IMR-90 (cell line): ENCODE data around the gene ZFHX3. TPM values are rescaled to one million over a fixed set of nuclear protein-coding genes. Genes with fewer than 3 reads are reported as not detected.

Source experiments
- ATAC-seq: fragments of 200-7000 bp; cut with Tn5 transposase; 2 replicates; pipeline ENCODE4 v1.9.1; 2020; ENCODE audit warnings: low read depth, mild to moderate bottlenecking, moderate library complexity
- BruUV-seq: library from RNA; stranded (reverse); fragments of 400-500 nt; replicated peaks from 2 replicates; lab custom pipeline; 2021; lab: Mats Ljungman, UMichigan
- CTCF ChIA-PET: fragments of 300-600 bp; formaldehyde crosslinking; extraction: SDS; loops from one replicate; lab custom pipeline; 2021; ENCODE audit warnings: antibody characterized with exemption; lab: Yijun Ruan, JAX
- POLR2A ChIA-PET: fragments of 300-600 bp; sonication (Branson Sonifier 250); formaldehyde crosslinking; loops from one replicate; lab custom pipeline; 2022; ENCODE audit warnings: antibody characterized with exemption; ENCODE audit not compliant: unreplicated experiment; lab: Charles Lee
- DNase-seq: peaks from one replicate; pipeline ENCODE4 v3.0.0; 2013
- H2AFZ ChIP-seq: replicated peaks from 2 replicates; pipeline ENCODE3; 2013; ENCODE audit warnings: low read length, mild to moderate bottlenecking; ENCODE audit not compliant: poor library complexity
- H2AK5ac ChIP-seq: 2 replicates; pipeline ENCODE4 v1.6.1; 2013; ENCODE audit warnings: low read depth, low read length, inconsistent platforms
- H2AK9ac ChIP-seq: replicated peaks from 2 replicates; pipeline ENCODE3; 2013; ENCODE audit warnings: mild to moderate bottlenecking, low read depth, low read length, moderate library complexity; ENCODE audit not compliant: poor library complexity
- H2BK120ac ChIP-seq: 2 replicates; pipeline ENCODE4 v1.6.1; 2013; ENCODE audit warnings: low read depth, low read length, inconsistent platforms
- H2BK15ac ChIP-seq: 3 replicates; pipeline ENCODE4 v1.6.1; 2013; ENCODE audit warnings: low read depth, low read length, inconsistent platforms
- H2BK20ac ChIP-seq: 2 replicates; pipeline ENCODE4 v1.6.1; 2013; ENCODE audit warnings: low read depth, mild to moderate bottlenecking, inconsistent platforms, low read length, moderate library complexity
- H2BK5ac ChIP-seq: 2 replicates; pipeline ENCODE4 v1.6.1; 2013; ENCODE audit warnings: mild to moderate bottlenecking, low read depth, low read length, inconsistent platforms; ENCODE audit not compliant: poor library complexity, severe bottlenecking
- H3K14ac ChIP-seq: replicated peaks from 2 replicates; pipeline ENCODE4 v1.6.1; 2013; ENCODE audit warnings: low read depth, low read length, inconsistent platforms
- H3K18ac ChIP-seq: 2 replicates; pipeline ENCODE4 v1.6.1; 2013; ENCODE audit warnings: low read depth, low read length, control low read depth
- H3K23ac ChIP-seq: 2 replicates; pipeline ENCODE4 v1.6.1; 2013; ENCODE audit warnings: low read depth, low read length, inconsistent platforms
- H3K27ac ChIP-seq: 2 replicates; pipeline ENCODE4 v1.5.1; 2013; ENCODE audit warnings: mild to moderate bottlenecking, control low read depth, low read length; ENCODE audit not compliant: insufficient read depth
- H3K27me3 ChIP-seq: 2 replicates; pipeline ENCODE4 v1.6.1; 2013; ENCODE audit warnings: low read length; ENCODE audit not compliant: control insufficient read depth, insufficient read depth
- H3K36me3 ChIP-seq: 2 replicates; pipeline ENCODE4 v1.6.1; 2013; ENCODE audit warnings: low read length, mixed read lengths; ENCODE audit not compliant: control insufficient read depth, insufficient read depth
- H3K4ac ChIP-seq: 2 replicates; pipeline ENCODE4 v1.6.1; 2013; ENCODE audit warnings: low read depth, low read length, inconsistent platforms
- H3K4me1 ChIP-seq: 2 replicates; pipeline ENCODE4 v1.6.1; 2013; ENCODE audit warnings: low read length, mixed read lengths; ENCODE audit not compliant: control insufficient read depth, insufficient read depth
- H3K4me2 ChIP-seq: 2 replicates; pipeline ENCODE4 v1.6.1; 2013; ENCODE audit warnings: low read depth, mild to moderate bottlenecking, control low read depth, low read length, moderate library complexity
- H3K4me3 ChIP-seq: 2 replicates; pipeline ENCODE4 v1.5.1; 2013; ENCODE audit warnings: low read depth, mild to moderate bottlenecking, control low read depth, low read length, moderate library complexity; ENCODE audit not compliant: insufficient read depth
- H3K56ac ChIP-seq: 2 replicates; pipeline ENCODE4 v1.6.1; 2013; ENCODE audit warnings: low read length, inconsistent platforms; ENCODE audit not compliant: insufficient read depth; ENCODE audit errors: extremely low read depth
- H3K79me1 ChIP-seq, 2 experiments: 2 replicates each; pipeline ENCODE4 v1.6.1; 2013; ENCODE audit warnings: low read length in 2 of 2, inconsistent platforms in 1 of 2, low read depth in 1 of 2
- H3K9ac ChIP-seq: 2 replicates; pipeline ENCODE4 v1.6.1; 2013; ENCODE audit warnings: low read depth, low read length, control low read depth
- H3K9me1 ChIP-seq: 2 replicates; pipeline ENCODE4 v1.6.1; 2013; ENCODE audit warnings: low read length, inconsistent platforms; ENCODE audit not compliant: insufficient read depth
- H3K9me3 ChIP-seq: 2 replicates; pipeline ENCODE4 v1.6.1; 2013; ENCODE audit warnings: low read length; ENCODE audit not compliant: control insufficient read depth, insufficient read depth
- H4K20me1 ChIP-seq: 2 replicates; pipeline ENCODE4 v1.6.1; 2013; ENCODE audit warnings: low read length, inconsistent platforms; ENCODE audit not compliant: insufficient read depth
- H4K5ac ChIP-seq: 2 replicates; pipeline ENCODE4 v1.6.1; 2013; ENCODE audit warnings: mild to moderate bottlenecking, low read depth, low read length, control low read depth
- H4K8ac ChIP-seq, 2 experiments: 2 replicates each; pipeline ENCODE4 v1.6.1; 2013; ENCODE audit warnings: low read depth in 2 of 2, low read length in 2 of 2, control low read depth in 1 of 2, inconsistent platforms in 1 of 2
- H4K91ac ChIP-seq: 2 replicates; pipeline ENCODE4 v1.6.1; 2013; ENCODE audit warnings: low read depth, low read length, inconsistent platforms; ENCODE audit not compliant: insufficient read depth
- BHLHE40 ChIP-seq: fragments of 150-350 bp; IDR thresholded peaks from 2 replicates; pipeline ENCODE4 v1.6.1; 2016; ENCODE audit warnings: mild to moderate bottlenecking, low read depth, low read length
- CHD1 ChIP-seq: IDR thresholded peaks from 2 replicates; pipeline ENCODE4 v1.6.1; 2012; ENCODE audit warnings: low read depth, low read length, improper control_type of control experiment
- FOS ChIP-seq: fragments of 150-350 bp; IDR thresholded peaks from 2 replicates; pipeline ENCODE4 v1.6.1; 2016; ENCODE audit warnings: low read depth, low read length
- MAFK ChIP-seq: IDR thresholded peaks from 2 replicates; pipeline ENCODE4 v1.6.1; 2012; ENCODE audit warnings: low read depth, low read length, improper control_type of control experiment
- MAZ ChIP-seq: IDR thresholded peaks from 2 replicates; pipeline ENCODE4 v1.6.1; 2012; ENCODE audit warnings: low read depth, mild to moderate bottlenecking, low read length, improper control_type of control experiment, moderate library complexity, borderline replicate concordance
- POLR2A ChIP-seq: IDR thresholded peaks from 2 replicates; pipeline ENCODE4 v1.6.1; 2012; ENCODE audit warnings: mild to moderate bottlenecking, low read depth, low read length
- RAD21 ChIP-seq: IDR thresholded peaks from 2 replicates; pipeline ENCODE4 v1.6.1; 2012; ENCODE audit warnings: low read length, improper control_type of control experiment
- RCOR1 ChIP-seq: IDR thresholded peaks from 2 replicates; pipeline ENCODE4 v1.6.1; 2012; ENCODE audit warnings: mild to moderate bottlenecking, low read length, improper control_type of control experiment; ENCODE audit not compliant: insufficient replicate concordance
- WGBS, 2 experiments: methylation state at CpG; one replicate each; pipeline versions ENCODE4 v1.1.5 to v1.1.7; 2013; ENCODE audit warnings: missing lambda C conversion rate in 2 of 2; ENCODE audit not compliant: insufficient read length in 1 of 2; ENCODE audit errors: extremely low coverage in 2 of 2; 5-methylcytosine and 5-hydroxymethylcytosine counted together
- dilution Hi-C: fragments of 300-500 bp; cut with HindIII; formaldehyde crosslinking; loops from one replicate; pipeline ENCODE4 v1.14.3; 2018; ENCODE audit warnings: low sequenced_read_pairs; ENCODE audit not compliant: unreplicated experiment
- in situ Hi-C: fragments of 300-500 bp; cut with MboI; formaldehyde crosslinking; loops from 3 replicates; pipeline ENCODE4 v1.14.3; 2019; ENCODE audit warnings: low sequenced_read_pairs, inconsistent platforms, mixed read lengths
- intact Hi-C: fragments of 100-400 bp; cut with micrococcal nuclease; formaldehyde crosslinking; loops from 2 replicates; pipeline ENCODE4 v1.10.0; 2022
- polyA plus RNA-seq, 3 experiments: library from polyadenylated mRNA; depleted of rRNA; stranded (reverse); fragments of >200 nt; gene quantifications; 2 replicates each; pipeline ENCODE4 v1.2.3, GENCODE V29; 2012; ENCODE audit warnings: low replicate concordance in 1 of 3
- total RNA-seq: library from RNA; depleted of rRNA; stranded (reverse); fragments of >200 nt; gene quantifications from 2 replicates; pipeline ENCODE4 v1.2.3, GENCODE V29; 2012
- TF ChIP-seq, protein P1 (sequence below): fragments of 150-350 bp; IDR thresholded peaks from 2 replicates; pipeline ENCODE4 v1.6.1; 2017; ENCODE audit warnings: mild to moderate bottlenecking, antibody characterized with exemption, low read length, low read depth
- TF ChIP-seq, protein P2 (sequence below): fragments of 150-350 bp; IDR thresholded peaks from 2 replicates; pipeline ENCODE4 v1.6.1; 2016; ENCODE audit warnings: low read depth, mild to moderate bottlenecking, low read length, moderate library complexity, borderline replicate concordance
- TF ChIP-seq, protein P3 (sequence below): conservative IDR thresholded peaks from 2 replicates; pipeline ENCODE4 v1.5.1; 2012; ENCODE audit warnings: mild to moderate bottlenecking, low read depth, low read length, improper control_type of control experiment

Gene ZFHX3
- total and polyA plus RNA-seq, 2 of the 4 experiments (the other 2 are of a cell fraction), result 1.4 to 1.7 TPM

DNA sequence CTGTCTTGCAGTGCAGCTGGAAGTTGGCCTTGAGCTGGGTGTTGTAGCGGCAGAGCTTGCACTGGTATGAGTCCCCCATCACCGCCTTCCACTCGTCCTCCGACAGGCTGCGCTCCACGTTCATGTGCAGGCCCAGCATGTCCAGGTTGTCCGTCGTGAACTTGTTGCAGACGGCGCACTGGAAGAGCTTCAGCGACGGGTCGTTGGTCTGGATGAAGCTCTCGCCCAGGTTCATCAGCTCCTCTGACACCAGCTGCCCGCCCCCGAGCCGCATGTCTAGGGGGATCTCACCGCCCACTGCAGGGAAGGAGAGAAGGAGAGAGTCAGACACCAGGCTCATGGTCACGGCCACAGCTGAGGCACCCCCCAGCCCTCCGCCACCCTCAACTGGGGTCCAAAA, 97.3 kb downstream of the ZFHX3 start:
- Histone ChIP-seq H2BK20ac (no peak overlapping the region), H3K4me3 (no peak overlapping the region), H2AFZ (no peak overlapping the region), H3K27me3 (no peaks in the 10 kb centered on the region), H4K91ac (no peak overlapping the region), H2BK15ac (no peak overlapping the region), H3K23ac (no peak overlapping the region), H2BK120ac (no peak overlapping the region), H3K9ac (no peak overlapping the region), H3K9me1 (peaks cover 27% of the 10 kb centered on the region), H4K5ac (no peak overlapping the region), H2AK9ac (no peak overlapping the region), H3K4me2 (no peak overlapping the region), H3K9me3 (no peaks in the 10 kb centered on the region), H3K18ac (no peak overlapping the region), H3K4ac (no peak overlapping the region), H4K8ac (no peak overlapping the region), H4K20me1 (peaks cover 42% of the 10 kb centered on the region), H3K14ac (no peak overlapping the region), H2BK5ac (no peak overlapping the region), H3K56ac (no peak overlapping the region), H3K36me3 (peaks cover 18% of the 10 kb centered on the region), H2AK5ac (no peak overlapping the region), H3K79me1 (peaks cover 23 to 78% of the 10 kb centered on the region in 2 experiments), H3K4me1 (peaks cover 13% of the 10 kb centered on the region), H3K27ac (no peak overlapping the region)
- DNase-seq, result no peak
- in situ Hi-C loops, result no loop called here
- ChIA-PET POLR2A (no interaction called here), CTCF (no interaction called here)
- dilution Hi-C loops, result no loop called here
- BruUV-seq, result no TSS peak
- TF ChIP-seq, protein P1, sequence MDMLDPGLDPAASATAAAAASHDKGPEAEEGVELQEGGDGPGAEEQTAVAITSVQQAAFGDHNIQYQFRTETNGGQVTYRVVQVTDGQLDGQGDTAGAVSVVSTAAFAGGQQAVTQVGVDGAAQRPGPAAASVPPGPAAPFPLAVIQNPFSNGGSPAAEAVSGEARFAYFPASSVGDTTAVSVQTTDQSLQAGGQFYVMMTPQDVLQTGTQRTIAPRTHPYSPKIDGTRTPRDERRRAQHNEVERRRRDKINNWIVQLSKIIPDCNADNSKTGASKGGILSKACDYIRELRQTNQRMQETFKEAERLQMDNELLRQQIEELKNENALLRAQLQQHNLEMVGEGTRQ, result no peak
- TF ChIP-seq RAD21, result no peak
- no peak for TF ChIP-seq FOS
- TF ChIP-seq, protein P2, sequence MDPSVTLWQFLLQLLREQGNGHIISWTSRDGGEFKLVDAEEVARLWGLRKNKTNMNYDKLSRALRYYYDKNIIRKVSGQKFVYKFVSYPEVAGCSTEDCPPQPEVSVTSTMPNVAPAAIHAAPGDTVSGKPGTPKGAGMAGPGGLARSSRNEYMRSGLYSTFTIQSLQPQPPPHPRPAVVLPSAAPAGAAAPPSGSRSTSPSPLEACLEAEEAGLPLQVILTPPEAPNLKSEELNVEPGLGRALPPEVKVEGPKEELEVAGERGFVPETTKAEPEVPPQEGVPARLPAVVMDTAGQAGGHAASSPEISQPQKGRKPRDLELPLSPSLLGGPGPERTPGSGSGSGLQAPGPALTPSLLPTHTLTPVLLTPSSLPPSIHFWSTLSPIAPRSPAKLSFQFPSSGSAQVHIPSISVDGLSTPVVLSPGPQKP, result no peak
- TF ChIP-seq, protein P3, sequence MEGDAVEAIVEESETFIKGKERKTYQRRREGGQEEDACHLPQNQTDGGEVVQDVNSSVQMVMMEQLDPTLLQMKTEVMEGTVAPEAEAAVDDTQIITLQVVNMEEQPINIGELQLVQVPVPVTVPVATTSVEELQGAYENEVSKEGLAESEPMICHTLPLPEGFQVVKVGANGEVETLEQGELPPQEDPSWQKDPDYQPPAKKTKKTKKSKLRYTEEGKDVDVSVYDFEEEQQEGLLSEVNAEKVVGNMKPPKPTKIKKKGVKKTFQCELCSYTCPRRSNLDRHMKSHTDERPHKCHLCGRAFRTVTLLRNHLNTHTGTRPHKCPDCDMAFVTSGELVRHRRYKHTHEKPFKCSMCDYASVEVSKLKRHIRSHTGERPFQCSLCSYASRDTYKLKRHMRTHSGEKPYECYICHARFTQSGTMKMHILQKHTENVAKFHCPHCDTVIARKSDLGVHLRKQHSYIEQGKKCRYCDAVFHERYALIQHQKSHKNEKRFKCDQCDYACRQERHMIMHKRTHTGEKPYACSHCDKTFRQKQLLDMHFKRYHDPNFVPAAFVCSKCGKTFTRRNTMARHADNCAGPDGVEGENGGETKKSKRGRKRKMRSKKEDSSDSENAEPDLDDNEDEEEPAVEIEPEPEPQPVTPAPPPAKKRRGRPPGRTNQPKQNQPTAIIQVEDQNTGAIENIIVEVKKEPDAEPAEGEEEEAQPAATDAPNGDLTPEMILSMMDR, result no peak
- TF ChIP-seq CHD1, result no peak
- TF ChIP-seq POLR2A, result no peak
- no peak for TF ChIP-seq MAFK
- TF ChIP-seq BHLHE40, result no peak
- TF ChIP-seq RCOR1, result no peak
- no peak for TF ChIP-seq MAZ
- intact Hi-C loops, result no loop called here
- 97% methylated on average over 14 of the region's 20 CpGs; no CpG with 5 or more reads in 1 of the 2 experiments for WGBS, 2 experiments
- ATAC-seq, result no peak
